K562 (cell line): Measurements from ENCODE around the gene WASF2. TPM values are rescaled to one million over a fixed set of nuclear protein-coding genes. Genes with fewer than 3 reads are reported as not detected.
A peak's percentile ranks its signal among the peaks of the same experiment; 100 is the strongest.

Source experiments
- CREBBP ChIP-seq: IDR thresholded peaks from one replicate; pipeline ENCODE4 v1.6.1; 2012; ENCODE audit warnings: low read depth, mild to moderate bottlenecking, control low read depth, inconsistent platforms, low read length
- CTCF ChIP-seq, 3 experiments: IDR thresholded peaks in 2 of 3; conservative IDR thresholded peaks in 1 of 3; 2 replicates each; pipeline ENCODE4 v1.5.1; 2011 to 2012; ENCODE audit warnings: low read length in 3 of 3, mild to moderate bottlenecking in 3 of 3, control low read depth in 2 of 3, improper control_type of control experiment in 1 of 3, inconsistent platforms in 1 of 3, low read depth in 1 of 3, mixed read lengths in 1 of 3, moderate library complexity in 1 of 3; ENCODE audit not compliant: insufficient read depth in 2 of 3
- MCM7 ChIP-seq, 2 experiments: fragments of 450-650 bp; IDR thresholded peaks; 2 replicates each; pipeline ENCODE4 v1.6.1; 2016 to 2018
- NFRKB ChIP-seq: fragments of 450-650 bp; IDR thresholded peaks from 2 replicates; pipeline ENCODE4 v1.6.1; 2016; ENCODE audit warnings: low read depth
- NKRF ChIP-seq: fragments of 450-650 bp; IDR thresholded peaks from 2 replicates; pipeline ENCODE4 v1.6.1; 2016; ENCODE audit warnings: borderline replicate concordance
- TFAP4 ChIP-seq: sonication (generic); formaldehyde crosslinking; IDR thresholded peaks from 2 replicates; pipeline ENCODE4 v1.8.0; 2022; ENCODE audit warnings: missing genetic modification reagents, mild to moderate bottlenecking, moderate library complexity, borderline replicate concordance
- ZNF140 ChIP-seq: fragments of 250-450 bp; sonication (Bioruptor Pico); IDR thresholded peaks from 2 replicates; pipeline ENCODE4 v1.8.0; 2021; ENCODE audit warnings: moderate library complexity, mild to moderate bottlenecking, inconsistent platforms
- polyA plus RNA-seq, 8 experiments: library from polyadenylated mRNA; depleted of rRNA in 4 of 8; stranded (reverse) in 5 of 8; unstranded in 3 of 8; fragments of >200 nt; fragmentation: Nextera tagmentation in 2 of 8; fragmentation: Illumina TruSeq in 1 of 8; extraction: Ambion mirVana in 2 of 8; extraction: Trizol in 1 of 8; gene quantifications; 2 replicates each; pipeline versions ENCODE4 v1.2.1 to v1.2.3, GENCODE V29; 2011 to 2014; ENCODE audit warnings: inconsistent platforms in 1 of 8, missing spikeins in 1 of 8
- total RNA-seq, 7 experiments: library from RNA; depleted of rRNA in 6 of 7; stranded (reverse); fragments of >200 nt in 6 of 7; fragmentation: Illumina TruSeq in 2 of 7; extraction: Trizol in 2 of 7; gene quantifications; 2 replicates each; pipeline versions ENCODE4 v1.2.1 to v1.2.3, GENCODE V29; 2011 to 2021; ENCODE audit warnings: low replicate concordance in 1 of 7

Gene WASF2
- total and polyA plus RNA-seq, 9 of the 15 experiments (the other 6 are each of a cell fraction or from before 2014, with no cell fraction given): 8.2 to 163 (median 31.2) TPM

GRCh38 chr1:27416387-27417111 lies 73.4 kb downstream of the WASF2 start (continued):
- TF ChIP-seq ZNF140 (CRISPR knock-in tag): no peak
- peak; percentile 85 for TF ChIP-seq TFAP4 (CRISPR knock-in tag)
- no peak for TF ChIP-seq NFRKB
- no peak for TF ChIP-seq NKRF
- TF ChIP-seq MCM7 (IDR thresholded peaks at IDR 0.05): no peak
- peak; percentile 73 to 81 (median 77) for TF ChIP-seq CTCF (IDR thresholded peaks at IDR 0.05 in 2 of 3, conservative IDR thresholded peaks at IDR 0.05 in 1 of 3; ENCODE audit: insufficient read depth in 2 of 3, low read depth in 1 of 3, low read length in 3 of 3)
- no peak for TF ChIP-seq CREBBP
